Esophagus (tissue), 2 donors: Measurements from ENCODE around the gene HOXA13. TPM values are rescaled to one million over a fixed set of nuclear protein-coding genes. Genes with fewer than 3 reads are reported as not detected.
A peak's percentile ranks its signal among the peaks of the same experiment; 100 is the strongest.

Experiments used
- H3K27ac ChIP-seq, 2 donors: one replicate each; pipeline ENCODE4 v1.5.1; 2013; ENCODE audit warnings: low read depth in 2 of 2, mild to moderate bottlenecking in 2 of 2, inconsistent platforms in 1 of 2, low read length in 1 of 2, moderate library complexity in 1 of 2
- H3K27me3 ChIP-seq, 2 donors: one replicate each; pipeline ENCODE4 v1.6.1; 2013; ENCODE audit warnings: low read length in 2 of 2, control low read depth in 1 of 2, mild to moderate bottlenecking in 1 of 2; ENCODE audit not compliant: insufficient read depth in 2 of 2, control insufficient read depth in 1 of 2
- H3K36me3 ChIP-seq, 2 donors: one replicate each; pipeline ENCODE4 v1.6.1; 2013; ENCODE audit warnings: low read length in 1 of 2; ENCODE audit not compliant: control insufficient read depth in 2 of 2, insufficient read depth in 2 of 2
- H3K4me1 ChIP-seq, 2 donors: one replicate each; pipeline ENCODE4 v1.6.1; 2013; ENCODE audit warnings: low read length in 1 of 2; ENCODE audit not compliant: control insufficient read depth in 2 of 2, insufficient read depth in 2 of 2
- H3K4me3 ChIP-seq, 2 donors: one replicate each; pipeline ENCODE4 v1.5.1; 2013; ENCODE audit warnings: low read length in 2 of 2, mild to moderate bottlenecking in 2 of 2, low read depth in 1 of 2, moderate library complexity in 1 of 2
- H3K9me3 ChIP-seq, 2 donors: one replicate each; pipeline ENCODE4 v1.6.1; 2013; ENCODE audit warnings: mild to moderate bottlenecking in 2 of 2, low read depth in 1 of 2, low read length in 1 of 2, moderate library complexity in 1 of 2; ENCODE audit not compliant: control insufficient read depth in 2 of 2, insufficient read depth in 1 of 2
- WGBS, 2 donors: extraction: QIAGEN DNeasy Blood & Tissue Kit; methylation state at CpG; one replicate each; pipeline ENCODE4 v1.1.7; 2013; 5-methylcytosine and 5-hydroxymethylcytosine counted together
- polyA plus RNA-seq, 2 donors: library from polyadenylated mRNA; stranded (reverse); fragments of 200-250 nt; gene quantifications; one replicate each; pipeline ENCODE4 v1.2.3, GENCODE V29; 2013
- donor health status: healthy with polysubstance abuse.
- donor health status: Bipolar disorder and iron deficiency.

The HOXA13 gene
- polyA plus RNA-seq, 2 donors: not detected

DNA sequence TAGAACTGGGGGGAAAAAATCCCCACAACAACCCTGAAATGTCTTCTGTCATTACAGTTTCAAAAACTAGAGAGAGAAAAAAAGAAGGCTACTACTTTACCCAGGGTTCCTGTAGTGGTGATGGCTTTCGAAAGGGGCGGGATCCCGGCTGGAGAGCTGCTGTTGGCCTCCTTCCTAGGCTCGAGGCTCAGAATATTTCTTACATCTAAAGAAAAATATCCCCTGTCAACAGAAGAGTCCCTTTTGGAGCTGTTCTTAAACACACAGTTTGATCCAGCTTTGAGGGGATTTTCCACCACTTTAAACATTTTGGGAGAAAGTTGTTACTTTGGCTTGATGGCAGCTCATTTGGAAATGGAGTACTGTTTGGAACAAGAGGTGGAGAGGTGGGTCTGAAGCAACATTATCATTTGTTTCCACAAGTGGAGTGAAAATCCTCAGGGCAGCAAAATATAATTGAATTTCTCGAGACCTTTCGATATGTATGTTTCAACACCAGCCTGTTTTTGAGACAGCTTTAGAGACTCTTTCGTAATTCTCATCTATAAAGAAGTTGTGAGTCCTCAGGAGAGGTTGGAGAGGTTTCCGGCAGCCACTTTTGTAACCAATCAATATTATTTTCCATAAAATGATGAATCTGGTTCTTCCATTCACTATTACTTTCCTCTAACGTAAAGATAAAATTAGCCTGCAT lies 5.1 kb downstream of the HOXA13 start:
- H3K36me3 ChIP-seq: no peaks in the 10 kb centered on the region
- H3K4me1 ChIP-seq: peaks cover 13 to 17% of the 10 kb centered on the region in 2 donors
- WGBS, 2 donors: 33 to 35% methylated on average over 9 of the region's 9 CpGs
- H3K9me3 ChIP-seq: peaks cover 0 to 3% of the 10 kb centered on the region in 2 donors
- peaks cover 41 to 62% of the 10 kb centered on the region in 2 donors for H3K27me3 ChIP-seq
- H3K4me3 ChIP-seq: no peak overlapping the region
- H3K27ac ChIP-seq: no peak overlapping the region

DNA sequence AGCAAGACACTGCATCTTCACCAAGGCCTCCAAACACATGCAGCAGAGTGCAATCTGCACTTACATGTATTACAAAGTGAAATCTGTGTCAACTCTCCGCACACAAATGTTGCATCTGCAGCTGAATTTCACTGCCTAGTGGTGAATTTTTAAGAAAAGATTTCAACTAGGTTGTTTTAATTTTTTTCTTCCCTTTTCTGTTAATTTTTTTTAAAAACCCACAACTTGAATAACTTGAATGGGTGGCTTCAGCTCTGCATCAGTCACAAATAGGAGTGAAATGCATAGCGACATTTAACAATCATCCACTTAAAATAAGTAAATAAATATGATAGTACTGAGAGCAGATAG lies 5.9 kb downstream of the HOXA13 start:
- H3K9me3 ChIP-seq: peaks cover 0 to 5% of the 10 kb centered on the region in 2 donors
- no peak overlapping the region for H3K27ac ChIP-seq
- H3K36me3 ChIP-seq: no peaks in the 10 kb centered on the region
- no peak overlapping the region for H3K4me3 ChIP-seq
- peaks cover 34 to 60% of the 10 kb centered on the region in 2 donors for H3K27me3 ChIP-seq
- peaks cover 11 to 17% of the 10 kb centered on the region in 2 donors for H3K4me1 ChIP-seq
- 45 to 53% methylated on average over 2 of the region's 2 CpGs for WGBS, 2 donors

DNA sequence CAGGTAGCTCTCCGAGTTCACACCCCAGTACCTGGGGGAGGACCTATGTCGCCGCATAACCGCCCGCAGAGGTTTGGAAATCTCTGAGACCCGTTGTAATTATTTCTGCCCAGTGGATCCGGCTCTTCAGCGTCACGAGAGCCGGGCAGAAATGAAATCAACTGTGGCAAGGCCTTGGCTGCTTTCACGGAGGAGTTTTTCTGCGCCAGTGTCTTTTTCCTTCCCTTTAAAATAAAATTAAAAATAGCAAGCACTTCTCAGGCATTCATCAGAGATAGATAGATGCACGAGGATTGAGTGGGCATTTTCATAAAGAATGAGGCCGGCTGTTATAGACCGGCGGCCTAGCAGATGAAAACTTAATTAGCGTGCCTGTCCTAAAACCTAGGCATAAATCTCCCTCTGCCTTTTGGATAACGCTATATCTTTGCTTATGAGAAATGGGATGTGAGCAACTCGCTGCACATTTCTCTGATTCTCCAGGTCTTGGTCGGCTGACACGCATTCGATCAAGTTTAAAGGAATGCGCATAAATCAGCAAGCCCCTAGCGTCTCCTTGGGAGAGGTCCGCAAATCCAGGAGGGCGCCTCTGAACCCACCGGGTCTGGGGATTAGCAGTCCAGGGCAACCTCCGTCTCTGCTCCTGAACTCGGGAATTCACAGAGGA lies 6.4 kb downstream of the HOXA13 start:
- Histone ChIP-seq H3K4me3 (peak overlapping the region in 1 of 2 donors; percentile 37), H3K36me3 (no peaks in the 10 kb centered on the region), H3K27me3 (peaks cover 29 to 59% of the 10 kb centered on the region in 2 donors), H3K27ac (no peak overlapping the region), H3K4me1 (peaks cover 14 to 15% of the 10 kb centered on the region in 2 donors), H3K9me3 (peaks cover 0 to 3% of the 10 kb centered on the region in 2 donors)
- 18 to 23% methylated on average over 29 of the region's 29 CpGs for WGBS, 2 donors

DNA sequence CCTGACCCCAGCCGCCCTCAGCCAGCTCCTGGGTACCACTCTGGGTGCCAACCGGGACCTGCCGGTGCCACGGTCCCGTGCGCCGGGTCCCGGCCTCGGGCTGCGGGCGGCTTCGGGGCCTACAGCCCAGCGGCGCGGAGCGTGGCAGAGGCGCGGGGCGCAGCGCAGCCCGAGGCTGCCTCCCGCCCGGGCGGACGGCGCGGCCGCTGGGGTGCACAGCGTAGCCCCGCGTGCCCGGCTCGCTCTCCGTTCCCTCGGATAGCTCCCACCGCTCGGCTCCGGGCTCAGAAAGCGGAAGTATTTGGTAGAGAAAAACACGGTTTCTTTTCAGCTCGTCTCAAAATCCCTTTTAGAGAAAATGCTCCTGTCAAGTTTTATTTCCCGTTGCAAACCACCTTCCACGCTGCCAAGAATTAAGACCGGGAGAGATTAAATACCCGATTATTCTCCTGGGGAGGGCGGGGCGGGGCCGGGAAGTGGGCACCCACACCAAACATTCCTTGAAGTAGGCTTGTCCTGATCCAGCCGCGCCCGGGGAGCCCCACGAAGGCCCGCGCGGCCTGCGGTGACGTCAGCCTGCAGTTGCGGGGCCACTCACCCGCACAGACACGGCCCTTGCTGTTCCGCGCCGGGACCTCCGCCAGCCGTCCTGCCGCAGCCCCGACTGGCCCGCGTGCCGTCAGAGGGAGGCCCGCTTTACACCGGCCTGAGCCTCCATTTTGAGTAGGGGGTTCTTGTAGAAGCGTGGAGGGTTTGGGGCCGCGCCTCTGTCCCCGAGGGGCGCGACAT lies 7.2 kb downstream of the HOXA13 start:
- Histone ChIP-seq H3K27me3 (peaks cover 28 to 59% of the 10 kb centered on the region in 2 donors), H3K4me3 (peak overlapping the region; percentile 18 to 37), H3K9me3 (peaks cover 0 to 2% of the 10 kb centered on the region in 2 donors), H3K4me1 (peaks cover 18 to 22% of the 10 kb centered on the region in 2 donors), H3K36me3 (no peaks in the 10 kb centered on the region), H3K27ac (no peak overlapping the region)
- WGBS, 2 donors: 3% methylated on average over 75 to 78 of the region's 78 CpGs

DNA sequence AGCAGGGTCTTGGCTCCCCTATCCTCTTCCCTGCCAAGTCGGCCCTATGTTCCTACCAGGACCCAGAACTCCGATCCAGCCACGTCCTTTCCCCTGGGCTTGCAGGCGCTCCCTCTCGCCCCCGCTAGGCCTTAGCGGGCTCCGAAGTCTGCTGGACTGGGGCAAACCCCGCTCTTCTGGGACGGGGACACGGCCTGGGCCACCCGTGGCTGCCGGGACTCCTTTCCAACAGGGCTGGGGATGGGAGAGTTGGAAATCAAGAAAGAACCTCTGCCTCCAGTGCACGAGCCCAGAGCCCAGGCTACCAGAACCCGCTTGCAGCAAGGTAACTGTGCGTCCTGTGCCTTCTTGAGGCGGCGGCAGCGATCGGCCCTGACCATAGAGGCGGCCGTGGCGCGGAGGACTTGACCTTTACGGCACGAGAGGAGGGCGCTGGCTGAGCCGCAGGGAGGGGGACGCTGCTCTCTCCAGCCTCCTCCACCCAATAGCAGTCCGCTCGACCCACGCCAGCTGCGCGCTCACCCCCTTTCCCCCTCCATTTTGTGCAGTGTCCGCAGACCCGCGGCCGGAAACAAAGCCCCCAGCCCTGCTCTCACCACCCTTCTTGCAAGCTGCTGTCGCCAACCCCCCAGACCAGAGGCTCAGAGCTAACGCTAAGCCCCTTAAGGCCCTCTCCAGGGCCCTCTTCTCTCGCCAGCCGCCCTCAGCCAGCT lies 7.9 kb downstream of the HOXA13 start:
- peak overlapping the region; percentile 18 to 37 for H3K4me3 ChIP-seq
- peaks cover 20 to 23% of the 10 kb centered on the region in 2 donors for H3K4me1 ChIP-seq
- no peaks in the 10 kb centered on the region for H3K36me3 ChIP-seq
- peaks cover 26 to 61% of the 10 kb centered on the region in 2 donors for H3K27me3 ChIP-seq
- no peak overlapping the region for H3K27ac ChIP-seq
- 15 to 16% methylated on average over 42 of the region's 42 CpGs for WGBS, 2 donors
- peaks cover 0 to 2% of the 10 kb centered on the region in 2 donors for H3K9me3 ChIP-seq

DNA sequence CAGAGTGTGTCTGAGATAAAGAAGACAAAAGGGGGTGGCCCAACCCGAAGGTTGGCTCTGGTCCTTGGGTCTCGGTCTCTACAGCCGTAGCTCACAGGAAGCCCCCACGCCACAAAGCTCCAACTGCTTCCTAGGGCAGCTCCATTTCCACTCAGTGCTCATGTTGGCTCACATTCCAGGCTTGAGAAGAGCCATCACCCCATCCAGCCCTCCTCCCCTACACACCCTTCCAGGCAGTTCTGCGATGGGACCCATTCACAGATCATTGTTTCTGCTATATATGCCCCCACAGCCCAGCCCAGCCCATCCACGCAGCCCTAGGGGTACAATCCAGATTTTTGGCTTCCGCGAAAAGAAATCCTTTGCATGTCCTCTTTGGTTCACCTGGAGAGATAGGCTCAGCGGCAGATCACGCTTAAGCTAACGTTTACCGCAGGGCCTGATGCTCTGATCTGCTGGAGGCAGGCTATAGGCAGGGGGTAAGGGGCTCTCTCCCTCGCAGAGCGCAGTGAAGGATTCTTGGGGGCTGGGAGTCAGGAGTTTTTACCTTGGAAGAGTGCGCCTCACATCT lies 8.6 kb downstream of the HOXA13 start:
- Histone ChIP-seq H3K27ac (no peak overlapping the region), H3K36me3 (no peaks in the 10 kb centered on the region), H3K27me3 (peaks cover 26 to 65% of the 10 kb centered on the region in 2 donors), H3K4me3 (no peak overlapping the region), H3K4me1 (peaks cover 20 to 23% of the 10 kb centered on the region in 2 donors), H3K9me3 (peaks cover 0 to 2% of the 10 kb centered on the region in 2 donors)
- WGBS, 2 donors: 38 to 49% methylated on average over 15 of the region's 15 CpGs

DNA sequence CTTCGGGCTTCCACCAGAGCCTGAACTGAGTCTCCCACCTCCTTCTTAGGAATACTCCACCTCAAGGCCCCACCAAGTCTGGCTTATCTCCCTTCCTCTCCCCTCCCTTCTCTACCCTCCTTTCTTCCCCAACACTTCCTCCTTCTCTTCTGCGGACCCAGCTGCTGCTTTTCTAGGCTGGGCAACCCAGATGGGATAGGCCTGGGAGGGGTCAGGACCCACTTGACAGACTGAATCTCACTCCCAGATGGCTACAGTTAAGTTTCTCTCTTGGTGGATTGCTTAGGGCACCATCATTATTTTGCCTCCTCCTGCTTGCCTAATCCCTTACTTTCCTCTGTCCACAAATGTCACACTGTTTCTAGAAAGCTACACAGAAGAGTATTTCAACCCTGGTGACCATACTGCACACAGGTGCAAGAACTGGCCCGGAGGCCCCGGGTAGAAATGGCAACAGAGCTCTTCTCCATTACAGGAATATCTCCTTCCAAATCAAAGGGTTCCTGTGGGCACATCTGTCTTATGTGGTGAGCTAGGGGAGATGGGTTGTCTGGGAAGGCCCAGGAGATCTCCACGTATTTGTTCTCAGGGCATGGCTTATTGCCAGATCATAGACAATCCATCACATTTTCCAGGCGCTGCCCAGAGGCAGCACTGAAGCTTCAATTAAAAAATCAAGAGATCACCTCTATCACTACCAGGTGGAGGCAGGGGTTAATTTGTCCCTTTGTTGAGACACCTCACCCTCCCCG lies 9.7 kb downstream of the HOXA13 start:
- Histone ChIP-seq H3K4me3 (no peak overlapping the region), H3K27me3 (peaks cover 21 to 75% of the 10 kb centered on the region in 2 donors), H3K9me3 (peaks cover 0 to 2% of the 10 kb centered on the region in 2 donors), H3K4me1 (peaks cover 23% of the 10 kb centered on the region in 2 donors), H3K27ac (no peak overlapping the region), H3K36me3 (no peaks in the 10 kb centered on the region)
- 40 to 52% methylated on average over 7 of the region's 7 CpGs for WGBS, 2 donors

DNA sequence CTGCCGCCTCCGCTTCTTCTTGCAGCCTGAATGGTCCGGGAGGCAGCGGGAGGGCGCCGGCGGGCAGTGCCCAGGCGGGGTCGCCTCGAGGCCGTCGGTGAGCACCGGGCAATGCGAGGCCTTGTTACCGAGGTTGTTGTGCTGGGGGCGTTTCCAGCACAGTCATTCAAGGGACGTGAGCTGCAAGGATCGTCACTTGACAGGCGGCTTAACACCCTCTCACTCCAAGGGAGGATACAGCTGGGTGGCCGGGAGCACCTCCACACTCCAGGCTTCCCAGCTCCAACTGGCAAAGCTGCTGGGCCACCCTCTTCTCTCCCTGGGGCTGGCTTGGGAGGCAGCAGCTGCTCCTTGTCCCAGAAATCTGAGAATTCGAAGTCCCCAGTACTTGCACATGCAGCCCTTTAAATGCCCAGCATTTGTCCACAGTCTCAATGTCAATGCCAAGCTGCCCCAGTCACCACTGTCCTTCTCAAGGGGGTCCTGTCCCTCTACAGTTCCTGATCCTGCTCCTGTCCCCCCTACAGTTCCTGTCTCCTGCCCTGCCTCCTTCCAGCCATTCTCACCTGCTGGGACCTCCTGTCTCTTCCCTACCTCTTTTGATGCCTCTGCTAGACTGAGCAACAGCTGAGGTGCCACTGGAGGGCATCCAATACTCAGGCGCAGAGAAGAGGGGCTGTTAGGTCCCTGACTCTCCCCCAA lies 10.4 kb downstream of the HOXA13 start:
- peaks cover 23 to 30% of the 10 kb centered on the region in 2 donors for H3K4me1 ChIP-seq
- H3K27me3 ChIP-seq: peaks cover 13 to 74% of the 10 kb centered on the region in 2 donors
- WGBS, 2 donors: 12 to 20% methylated on average over 22 of the region's 22 CpGs
- no peak overlapping the region for H3K27ac ChIP-seq
- H3K4me3 ChIP-seq: no peak overlapping the region
- no peaks in the 10 kb centered on the region for H3K36me3 ChIP-seq
- peaks cover 0 to 6% of the 10 kb centered on the region in 2 donors for H3K9me3 ChIP-seq
